GM12874 (cell line): ENCODE measurements around the gene C1orf210.

ENCODE experiments used
- CTCF ChIP-seq: IDR thresholded peaks from 2 replicates; pipeline ENCODE4 v1.5.1; 2011; ENCODE audit warnings: low read depth, mild to moderate bottlenecking, control low read depth, low read length, moderate library complexity; ENCODE audit not compliant: insufficient read depth

The C1orf210 gene

GRCh38 chr1:43285269-43285990 is at the start of gene C1orf210:
C1orf210 (minus strand) TSS chr1:43285581; CDS start chr1:43283270, 2,311 bp downstream.
- no peak for TF ChIP-seq CTCF

- TF ChIP-seq CTCF: no peak
Observed at GRCh38 chr1:43334453-43335205, 49.2 kb upstream of the C1orf210 start.

GRCh38 chr1:43331688-43332087 is 46.3 kb upstream of the C1orf210 start:
- no peak for TF ChIP-seq CTCF

- no peak for TF ChIP-seq CTCF
Observed at GRCh38 chr1:43329995-43330751, 44.8 kb upstream of the C1orf210 start.

GRCh38 chr1:43327549-43328292 is 42.3 kb upstream of the C1orf210 start:
- no peak for TF ChIP-seq CTCF

GRCh38 chr1:43325381-43325780 is 40.0 kb upstream of the C1orf210 start:
- TF ChIP-seq CTCF: no peak
